ENCODE measurements around the gene FOXE1.

DNA sequence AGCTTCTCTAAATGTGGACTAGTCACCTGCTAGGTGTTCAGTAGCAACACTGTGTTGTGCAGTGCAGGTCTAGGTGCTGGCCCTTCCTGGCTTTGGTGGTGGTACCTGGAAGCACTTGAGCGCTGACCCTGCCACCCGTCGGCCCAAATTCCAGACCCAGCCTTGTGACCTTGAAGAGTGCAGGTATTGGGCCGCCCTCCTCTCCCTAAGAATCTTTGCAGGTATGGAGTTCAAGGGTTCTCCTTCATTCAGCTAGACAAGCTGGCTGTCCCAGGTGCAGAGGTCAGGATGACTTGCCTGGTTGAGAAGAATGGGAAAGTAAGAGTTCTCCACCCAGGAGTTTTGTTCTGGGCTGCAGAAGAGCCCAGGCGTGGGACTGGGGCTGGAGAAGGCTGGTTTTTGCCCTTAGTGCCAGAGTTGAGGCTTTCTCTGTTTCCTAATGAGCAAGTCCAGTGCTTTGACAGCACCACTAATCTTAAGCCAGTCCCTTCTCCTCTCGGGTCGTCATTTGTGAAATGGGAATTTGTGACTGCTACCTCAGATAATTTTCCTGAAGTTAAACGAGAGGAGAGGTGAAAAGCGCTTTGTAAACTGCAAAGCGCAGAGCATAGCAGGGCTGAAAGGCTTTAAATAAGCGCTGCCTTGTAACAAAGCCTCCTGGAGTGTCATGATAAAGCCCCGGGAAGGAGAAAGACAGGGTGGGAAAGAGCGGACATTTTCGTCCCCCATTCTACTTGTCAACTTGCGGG lies 4.0 kb downstream of the FOXE1 start:
- TF ChIP-seq, protein P1, sequence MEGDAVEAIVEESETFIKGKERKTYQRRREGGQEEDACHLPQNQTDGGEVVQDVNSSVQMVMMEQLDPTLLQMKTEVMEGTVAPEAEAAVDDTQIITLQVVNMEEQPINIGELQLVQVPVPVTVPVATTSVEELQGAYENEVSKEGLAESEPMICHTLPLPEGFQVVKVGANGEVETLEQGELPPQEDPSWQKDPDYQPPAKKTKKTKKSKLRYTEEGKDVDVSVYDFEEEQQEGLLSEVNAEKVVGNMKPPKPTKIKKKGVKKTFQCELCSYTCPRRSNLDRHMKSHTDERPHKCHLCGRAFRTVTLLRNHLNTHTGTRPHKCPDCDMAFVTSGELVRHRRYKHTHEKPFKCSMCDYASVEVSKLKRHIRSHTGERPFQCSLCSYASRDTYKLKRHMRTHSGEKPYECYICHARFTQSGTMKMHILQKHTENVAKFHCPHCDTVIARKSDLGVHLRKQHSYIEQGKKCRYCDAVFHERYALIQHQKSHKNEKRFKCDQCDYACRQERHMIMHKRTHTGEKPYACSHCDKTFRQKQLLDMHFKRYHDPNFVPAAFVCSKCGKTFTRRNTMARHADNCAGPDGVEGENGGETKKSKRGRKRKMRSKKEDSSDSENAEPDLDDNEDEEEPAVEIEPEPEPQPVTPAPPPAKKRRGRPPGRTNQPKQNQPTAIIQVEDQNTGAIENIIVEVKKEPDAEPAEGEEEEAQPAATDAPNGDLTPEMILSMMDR (IDR thresholded peaks at IDR 0.05; ENCODE audit: low read depth, low read length, poor library complexity, severe bottlenecking): no peak
- no peak for TF ChIP-seq EZH2phosphoT487 (IDR thresholded peaks at IDR 0.05; ENCODE audit: borderline replicate concordance, low read length)

Measured in DOHH2 (cell line).